Measurements from ENCODE around the gene COMMD2.
A peak's percentile ranks its signal among the peaks of the same experiment; 100 is the strongest.

COMMD2 gene

GRCh38 chr3:149752051-149752787 lies at the start of gene COMMD2:
Gene COMMD2, minus strand, starts transcription at chr3:149752489. Its CDS starts 45 bp downstream, at chr3:149752444.
- DNase-seq (ENCODE audit: low read depth) = peak; percentile 39
- H3K4me3 ChIP-seq (ENCODE audit: control insufficient read depth, low read depth, low read length) = peak within 1 kb of the TSS; percentile 90
- TF ChIP-seq CTCF (IDR thresholded peaks at IDR 0.05; ENCODE audit: control insufficient read depth, insufficient read depth, low read depth, low read length, missing control alignments) = peak; percentile 18

- DNase-seq (ENCODE audit: low read depth) = no peak
- TF ChIP-seq CTCF (IDR thresholded peaks at IDR 0.05; ENCODE audit: control insufficient read depth, insufficient read depth, low read depth, low read length, missing control alignments) = no peak
These were observed 49.4 kb upstream of the COMMD2 start for GRCh38 chr3:149801639-149802038.

DNA sequence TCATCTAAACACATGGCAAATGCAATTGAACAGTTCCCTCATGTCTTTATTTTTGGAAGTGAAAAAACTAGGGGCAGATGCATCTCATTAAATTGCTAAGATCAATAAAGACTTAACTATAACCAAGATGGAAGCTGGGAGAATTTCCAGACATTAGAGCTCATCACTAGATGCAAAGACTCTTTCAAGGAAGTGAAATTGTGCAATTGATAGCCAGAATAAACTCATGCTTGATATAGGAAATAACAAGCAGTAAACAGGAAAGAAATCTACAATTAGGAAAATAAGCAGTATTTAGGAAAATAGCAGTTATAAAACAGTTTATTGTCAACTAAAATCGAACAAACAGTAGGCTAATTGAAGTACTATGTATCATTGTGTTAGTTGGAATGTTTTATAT lies 48.9 kb upstream of the COMMD2 start:
- no peak for TF ChIP-seq CTCF (IDR thresholded peaks at IDR 0.05; ENCODE audit: control insufficient read depth, insufficient read depth, low read depth, low read length, missing control alignments)
- no peak for DNase-seq (ENCODE audit: low read depth)
- no peak overlapping the region for H3K4me3 ChIP-seq (ENCODE audit: control insufficient read depth, low read depth, low read length)

More at GRCh38 chr3:149801639-149802038, 49.4 kb upstream of the COMMD2 start:
- H3K4me3 ChIP-seq (ENCODE audit: control insufficient read depth, low read depth, low read length) = no peak overlapping the region

- H3K4me3 ChIP-seq (ENCODE audit: control insufficient read depth, low read depth, low read length) = no peak overlapping the region
- DNase-seq (ENCODE audit: low read depth) = no peak
- no peak for TF ChIP-seq CTCF (IDR thresholded peaks at IDR 0.05; ENCODE audit: control insufficient read depth, insufficient read depth, low read depth, low read length, missing control alignments)
These were observed 48.4 kb upstream of the COMMD2 start for GRCh38 chr3:149800693-149801092.

GRCh38 chr3:149796026-149796425 lies 43.7 kb upstream of the COMMD2 start:
- no peak for DNase-seq (ENCODE audit: low read depth)

More at GRCh38 chr3:149796026-149796425, 43.7 kb upstream of the COMMD2 start:
- no peak for TF ChIP-seq CTCF (IDR thresholded peaks at IDR 0.05; ENCODE audit: control insufficient read depth, insufficient read depth, low read depth, low read length, missing control alignments)
- no peak overlapping the region for H3K4me3 ChIP-seq (ENCODE audit: control insufficient read depth, low read depth, low read length)

Measured in AG09309 (cell line).